Measurements from ENCODE around the gene WWP2.

DNA sequence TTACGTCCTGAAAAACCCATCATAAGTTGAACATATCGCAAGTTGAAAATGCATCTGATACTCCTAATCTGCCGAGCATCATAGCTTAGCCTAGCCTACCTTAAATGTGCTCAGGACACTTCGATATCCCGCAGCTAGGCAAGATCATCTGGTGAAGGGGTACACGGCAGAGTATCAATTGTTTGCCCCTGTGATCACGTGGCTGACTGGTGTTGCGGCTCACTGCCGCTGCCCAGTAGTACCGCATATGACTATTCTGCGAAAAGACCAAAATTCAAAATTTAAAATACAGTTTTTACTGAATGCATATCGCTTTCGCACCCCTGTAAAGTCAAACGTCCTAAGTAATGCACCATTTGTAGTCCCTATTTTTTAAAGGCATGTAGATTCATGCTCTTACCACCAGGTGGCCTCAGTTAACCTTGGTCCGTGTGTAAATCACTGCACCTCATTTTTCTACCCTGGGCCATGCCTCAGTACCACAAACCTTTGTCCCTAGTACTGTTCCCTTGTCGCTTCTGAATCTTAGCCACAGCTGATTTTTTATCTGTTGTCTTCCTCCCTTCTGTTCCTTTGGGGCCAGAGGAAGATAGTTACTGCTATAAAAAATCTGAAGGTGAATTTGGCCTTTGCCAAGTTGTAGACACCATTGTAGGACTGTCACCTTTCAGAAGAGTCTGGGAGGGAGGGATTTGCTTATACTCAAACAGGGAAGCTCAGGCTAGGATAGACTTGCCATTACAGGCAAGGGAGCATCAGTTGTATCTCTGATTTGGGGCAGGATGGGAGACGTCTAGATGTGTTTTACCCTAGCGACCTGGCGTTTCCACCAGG is 34.4 kb downstream of the WWP2 start:
- TF ChIP-seq, protein P1, sequence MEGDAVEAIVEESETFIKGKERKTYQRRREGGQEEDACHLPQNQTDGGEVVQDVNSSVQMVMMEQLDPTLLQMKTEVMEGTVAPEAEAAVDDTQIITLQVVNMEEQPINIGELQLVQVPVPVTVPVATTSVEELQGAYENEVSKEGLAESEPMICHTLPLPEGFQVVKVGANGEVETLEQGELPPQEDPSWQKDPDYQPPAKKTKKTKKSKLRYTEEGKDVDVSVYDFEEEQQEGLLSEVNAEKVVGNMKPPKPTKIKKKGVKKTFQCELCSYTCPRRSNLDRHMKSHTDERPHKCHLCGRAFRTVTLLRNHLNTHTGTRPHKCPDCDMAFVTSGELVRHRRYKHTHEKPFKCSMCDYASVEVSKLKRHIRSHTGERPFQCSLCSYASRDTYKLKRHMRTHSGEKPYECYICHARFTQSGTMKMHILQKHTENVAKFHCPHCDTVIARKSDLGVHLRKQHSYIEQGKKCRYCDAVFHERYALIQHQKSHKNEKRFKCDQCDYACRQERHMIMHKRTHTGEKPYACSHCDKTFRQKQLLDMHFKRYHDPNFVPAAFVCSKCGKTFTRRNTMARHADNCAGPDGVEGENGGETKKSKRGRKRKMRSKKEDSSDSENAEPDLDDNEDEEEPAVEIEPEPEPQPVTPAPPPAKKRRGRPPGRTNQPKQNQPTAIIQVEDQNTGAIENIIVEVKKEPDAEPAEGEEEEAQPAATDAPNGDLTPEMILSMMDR (IDR thresholded peaks at IDR 0.05), result peak; percentile 80 to 93 (median 83)
- TF ChIP-seq POLR2A (IDR thresholded peaks at IDR 0.05), result no peak

All from esophagus squamous epithelium (tissue), 4 donors.